Measurements from ENCODE around the gene HOXB8.

DNA sequence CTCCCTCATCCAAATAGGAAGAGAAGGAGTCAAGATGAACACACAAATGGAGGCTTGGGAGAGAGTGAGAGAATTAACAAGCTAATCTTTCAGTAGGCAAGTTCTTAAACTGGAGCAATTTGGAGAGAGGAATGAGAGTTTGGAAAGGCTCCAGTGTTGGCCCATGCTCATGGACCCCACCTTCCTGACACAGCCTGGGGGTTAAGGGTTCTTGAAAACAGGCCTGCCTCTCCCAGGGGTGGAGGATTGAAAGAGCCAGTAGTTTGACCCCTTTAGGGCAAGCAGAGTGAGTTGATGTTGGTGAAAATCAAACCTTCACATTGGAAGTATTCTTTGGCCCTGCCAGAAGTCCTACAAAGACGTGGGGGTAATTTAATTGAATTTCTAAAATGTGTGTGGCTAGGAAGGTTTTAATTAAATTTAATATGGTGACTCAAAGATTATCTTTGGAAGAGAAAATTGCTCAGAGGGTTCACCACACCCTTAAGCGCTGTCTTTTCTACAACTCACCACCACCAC is 30.8 kb downstream of the HOXB8 start:
- TF ChIP-seq, protein P1, sequence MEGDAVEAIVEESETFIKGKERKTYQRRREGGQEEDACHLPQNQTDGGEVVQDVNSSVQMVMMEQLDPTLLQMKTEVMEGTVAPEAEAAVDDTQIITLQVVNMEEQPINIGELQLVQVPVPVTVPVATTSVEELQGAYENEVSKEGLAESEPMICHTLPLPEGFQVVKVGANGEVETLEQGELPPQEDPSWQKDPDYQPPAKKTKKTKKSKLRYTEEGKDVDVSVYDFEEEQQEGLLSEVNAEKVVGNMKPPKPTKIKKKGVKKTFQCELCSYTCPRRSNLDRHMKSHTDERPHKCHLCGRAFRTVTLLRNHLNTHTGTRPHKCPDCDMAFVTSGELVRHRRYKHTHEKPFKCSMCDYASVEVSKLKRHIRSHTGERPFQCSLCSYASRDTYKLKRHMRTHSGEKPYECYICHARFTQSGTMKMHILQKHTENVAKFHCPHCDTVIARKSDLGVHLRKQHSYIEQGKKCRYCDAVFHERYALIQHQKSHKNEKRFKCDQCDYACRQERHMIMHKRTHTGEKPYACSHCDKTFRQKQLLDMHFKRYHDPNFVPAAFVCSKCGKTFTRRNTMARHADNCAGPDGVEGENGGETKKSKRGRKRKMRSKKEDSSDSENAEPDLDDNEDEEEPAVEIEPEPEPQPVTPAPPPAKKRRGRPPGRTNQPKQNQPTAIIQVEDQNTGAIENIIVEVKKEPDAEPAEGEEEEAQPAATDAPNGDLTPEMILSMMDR (IDR thresholded peaks at IDR 0.05) = no peak
- TF ChIP-seq POLR2AphosphoS5 (IDR thresholded peaks at IDR 0.05) (no peak), EP300 (IDR thresholded peaks at IDR 0.05; ENCODE audit: low read depth) (no peak), POLR2A (IDR thresholded peaks at IDR 0.05) (no peak)
